Upper lobe of left lung (tissue), 4 donors: Measurements from ENCODE around the gene DPYD.

Source experiments
- CTCF ChIP-seq, 6 experiments: fragments of 450-650 bp in 4 of 6; fragments of 200-600 bp in 2 of 6; sonication (generic) in 2 of 6; IDR thresholded peaks; one replicate each; pipeline ENCODE4 v1.5.1; 2016 to 2019; ENCODE audit warnings: antibody characterized with exemption in 6 of 6
- EP300 ChIP-seq, 4 donors: sonication (generic); formaldehyde crosslinking; IDR thresholded peaks; one replicate each; pipeline ENCODE4 v1.5.1; 2017; ENCODE audit warnings: antibody characterized with exemption in 4 of 4, control low read depth in 2 of 4
- POLR2A ChIP-seq, 4 donors: fragments of 450-650 bp; IDR thresholded peaks; one replicate each; pipeline ENCODE4 v1.5.1; 2016 to 2017; ENCODE audit warnings: antibody characterized with exemption in 4 of 4, mild to moderate bottlenecking in 2 of 4

DNA sequence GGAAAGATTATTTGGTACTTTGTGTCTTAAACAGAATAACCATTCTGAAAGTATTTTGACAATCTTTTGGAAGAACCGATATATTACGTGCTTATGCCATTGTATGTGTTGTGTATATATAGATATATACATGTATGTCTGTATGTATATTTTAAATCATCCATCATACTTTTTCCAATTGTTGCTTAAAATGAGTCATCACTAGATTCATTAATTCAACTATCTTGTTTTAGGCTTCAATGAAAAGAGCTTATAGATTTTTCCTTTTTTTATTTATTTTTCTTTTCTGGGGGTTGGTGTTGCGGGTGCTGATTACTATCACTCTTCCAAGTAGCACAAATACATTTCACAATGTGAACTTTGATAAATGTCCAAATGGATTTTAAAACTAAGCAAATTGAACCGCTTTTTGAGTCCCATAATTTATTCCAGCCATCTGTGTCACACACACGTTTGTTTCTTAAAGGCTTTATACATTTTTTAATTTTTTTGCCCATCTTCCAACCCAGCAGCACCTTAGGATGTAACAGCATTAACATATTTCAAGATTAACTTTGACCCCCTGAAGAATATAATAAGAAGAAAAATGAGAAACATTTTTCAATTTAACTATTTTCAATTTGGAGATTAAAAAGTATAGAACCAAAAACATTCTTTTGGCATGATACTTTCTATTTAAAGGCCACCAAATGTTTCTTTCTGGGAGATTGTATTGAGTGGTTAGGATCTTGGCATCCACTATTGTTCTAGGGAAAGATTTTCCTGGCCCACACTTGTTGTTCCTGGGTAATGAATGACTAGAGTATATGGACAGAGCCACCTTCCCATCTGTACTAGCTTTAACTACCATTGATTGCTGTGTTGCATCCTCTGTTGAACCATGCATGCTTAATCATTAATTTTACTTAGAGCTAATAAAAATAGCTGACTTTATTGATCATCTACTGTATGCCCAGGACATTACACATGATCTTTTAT, 9.3 kb upstream of the DPYD start:
- TF ChIP-seq CTCF (IDR thresholded peaks at IDR 0.05) (no peak), POLR2A (IDR thresholded peaks at IDR 0.05) (no peak), EP300 (IDR thresholded peaks at IDR 0.05) (no peak)
